ENCODE data around the gene FPGS. TPM values are rescaled to one million over a fixed set of nuclear protein-coding genes. Genes with fewer than 3 reads are reported as not detected.

Gene FPGS
- total RNA-seq, 1 donor, result 77.7 TPM

- TF ChIP-seq CTCF (IDR thresholded peaks at IDR 0.05; ENCODE audit: insufficient read depth, low read depth, low read length), result no peak
- no peak for DNase-seq (ENCODE audit: low read depth)
- no peak overlapping the region for H3K4me3 ChIP-seq (ENCODE audit: low read depth, low read length)
These were observed 59.7 kb downstream of the FPGS start for GRCh38 chr9:127862075-127863011.

- DNase-seq (ENCODE audit: low read depth), result no peak
- TF ChIP-seq CTCF (IDR thresholded peaks at IDR 0.05; ENCODE audit: insufficient read depth, low read depth, low read length), result no peak
- no peak overlapping the region for H3K4me3 ChIP-seq (ENCODE audit: low read depth, low read length)
These were observed 60.5 kb downstream of the FPGS start for GRCh38 chr9:127863191-127863621.

Small RNA genes within 50 kb of the gene (small RNA-seq; reads per million reads assigned to genes)
- not detected for gene RF00019
- not detected for gene RNA5SP296

Other genes starting within 250 kb of the FPGS start
- 12.6 and 19.9 TPM in 2 replicates for gene STXBP1, start 190.6 kb upstream of the FPGS start, total RNA-seq
- gene CFAP157, start 95.9 kb upstream of the FPGS start, total RNA-seq, result under 0.01 TPM in 2 replicates
- 11.7 and 16.4 TPM in 2 replicates for gene PTRH1, start 87.2 kb upstream of the FPGS start, total RNA-seq
- gene TTC16, start 86.8 kb upstream of the FPGS start, total RNA-seq, result not detected in 2 replicates
- gene TOR2A, start 67.6 kb upstream of the FPGS start, total RNA-seq, result 4.2 and 5.2 TPM in 2 replicates
- gene SH2D3C, start 24.2 kb upstream of the FPGS start, total RNA-seq, result 0.32 and 0.43 TPM in 2 replicates
- 37.0 and 50.1 TPM in 2 replicates for gene CDK9, start 16.8 kb upstream of the FPGS start, total RNA-seq
- 25.8 and 30.7 TPM in 2 replicates for gene ENG, start 51.8 kb downstream of the FPGS start, total RNA-seq
- gene AK1, start 74.8 kb downstream of the FPGS start, total RNA-seq, result 37.1 and 43.8 TPM in 2 replicates
- gene ST6GALNAC6, start 96.7 kb downstream of the FPGS start, total RNA-seq, result 39.9 and 44.0 TPM in 2 replicates
- 30.0 and 34.1 TPM in 2 replicates for gene ST6GALNAC4, start 114.2 kb downstream of the FPGS start, total RNA-seq
- gene PIP5KL1, start 127.9 kb downstream of the FPGS start, total RNA-seq, result 2.6 and 3.5 TPM in 2 replicates
- 11.2 and 11.9 TPM in 2 replicates for gene DPM2, start 135.0 kb downstream of the FPGS start, total RNA-seq
- gene EEIG1, start 178.1 kb downstream of the FPGS start, total RNA-seq, result 15.5 and 16.4 TPM in 2 replicates

All from fibroblast of villous mesenchyme (primary cell).